PC-9 (cell line): Measurements from ENCODE around the gene GET3. TPM values are rescaled to one million over a fixed set of nuclear protein-coding genes. Genes with fewer than 3 reads are reported as not detected.

Experiments
- BruUV-seq: library from RNA; stranded (reverse); fragments of 400-500 nt; replicated peaks from 2 replicates; lab custom pipeline; 2021; lab: Mats Ljungman, UMichigan
- CTCF ChIA-PET: fragments of 300-600 bp; sonication (Branson Sonifier 250); formaldehyde crosslinking; loops from one replicate; lab custom pipeline; 2022; ENCODE audit warnings: antibody characterized with exemption; lab: Charles Lee
- POLR2A ChIA-PET: fragments of 300-600 bp; sonication (Branson Sonifier 250); formaldehyde crosslinking; loops from one replicate; lab custom pipeline; 2022; ENCODE audit warnings: antibody characterized with exemption; ENCODE audit not compliant: unreplicated experiment; lab: Charles Lee
- DNase-seq, 2 experiments: peaks; one replicate each; pipeline versions ENCODE4 v3.0.0 to v3.0.0-alpha.2; 2015 to 2022; ENCODE audit warnings: mixed read lengths in 1 of 2
- H2AFZ ChIP-seq: fragments of 200-600 bp; sonication (generic); 2 replicates; pipeline ENCODE4 v1.8.1; 2017; ENCODE audit warnings: antibody characterized with exemption
- H3F3A ChIP-seq: fragments of 200-600 bp; sonication (generic); 2 replicates; pipeline ENCODE4 v1.8.1; 2017; ENCODE audit warnings: antibody characterized with exemption, mild to moderate bottlenecking, low read depth; ENCODE audit not compliant: insufficient read depth
- H3K27ac ChIP-seq: fragments of 200-600 bp; sonication (generic); 2 replicates; pipeline ENCODE4 v1.6.1; 2016; ENCODE audit warnings: mixed run types
- H3K27me3 ChIP-seq: fragments of 200-600 bp; sonication (generic); 2 replicates; pipeline ENCODE4 v1.6.1; 2016; ENCODE audit warnings: low read depth, mixed run types; ENCODE audit not compliant: insufficient read depth
- H3K36me3 ChIP-seq: fragments of 200-600 bp; sonication (generic); 2 replicates; pipeline ENCODE4 v1.6.1; 2016; ENCODE audit warnings: low read depth, mixed run types
- H3K4me1 ChIP-seq: fragments of 200-600 bp; sonication (generic); replicated peaks from 2 replicates; pipeline ENCODE4 v1.6.1; 2016; ENCODE audit warnings: mixed run types; ENCODE audit not compliant: insufficient read depth
- H3K4me2 ChIP-seq: fragments of 200-600 bp; sonication (generic); 2 replicates; pipeline ENCODE4 v1.6.1; 2017; ENCODE audit warnings: mixed run types
- H3K4me3 ChIP-seq: fragments of 200-600 bp; sonication (generic); 2 replicates; pipeline ENCODE4 v1.6.1; 2016; ENCODE audit warnings: mixed run types
- H3K79me2 ChIP-seq: fragments of 200-600 bp; sonication (generic); 2 replicates; pipeline ENCODE4 v1.6.1; 2017; ENCODE audit warnings: low read depth, mixed run types
- H3K9me2 ChIP-seq: fragments of 200-600 bp; sonication (generic); 2 replicates; pipeline ENCODE4 v1.8.1; 2017; ENCODE audit warnings: mild to moderate bottlenecking; ENCODE audit not compliant: insufficient read depth
- H3K9me3 ChIP-seq: fragments of 200-600 bp; sonication (generic); 2 replicates; pipeline ENCODE4 v1.8.1; 2016; ENCODE audit warnings: low read depth; ENCODE audit not compliant: insufficient read depth
- H4K20me1 ChIP-seq: fragments of 200-600 bp; sonication (generic); 2 replicates; pipeline ENCODE4 v1.8.1; 2017; ENCODE audit not compliant: insufficient read depth
- EZH2 ChIP-seq: fragments of 200-600 bp; sonication (generic); IDR thresholded peaks from 2 replicates; pipeline ENCODE4 v1.8.0; 2017; ENCODE audit warnings: antibody characterized with exemption, low read depth
- intact Hi-C: fragments of 100-400 bp; cut with micrococcal nuclease; formaldehyde crosslinking; loops from one replicate; pipeline ENCODE4 v1.10.0; 2022; ENCODE audit not compliant: unreplicated experiment
- total RNA-seq: library from RNA; stranded (reverse); gene quantifications from 2 replicates; pipeline ENCODE4 v1.2.3, GENCODE V29; 2021
- TF ChIP-seq, protein P1 (sequence below): fragments of 200-600 bp; sonication (generic); conservative IDR thresholded peaks from 2 replicates; pipeline ENCODE4 v1.6.1; 2017; ENCODE audit warnings: mixed run types, antibody characterized with exemption, mild to moderate bottlenecking, moderate library complexity

GET3 gene
- total RNA-seq, 1 experiment from 2014 or later: 81.9 TPM

DNA sequence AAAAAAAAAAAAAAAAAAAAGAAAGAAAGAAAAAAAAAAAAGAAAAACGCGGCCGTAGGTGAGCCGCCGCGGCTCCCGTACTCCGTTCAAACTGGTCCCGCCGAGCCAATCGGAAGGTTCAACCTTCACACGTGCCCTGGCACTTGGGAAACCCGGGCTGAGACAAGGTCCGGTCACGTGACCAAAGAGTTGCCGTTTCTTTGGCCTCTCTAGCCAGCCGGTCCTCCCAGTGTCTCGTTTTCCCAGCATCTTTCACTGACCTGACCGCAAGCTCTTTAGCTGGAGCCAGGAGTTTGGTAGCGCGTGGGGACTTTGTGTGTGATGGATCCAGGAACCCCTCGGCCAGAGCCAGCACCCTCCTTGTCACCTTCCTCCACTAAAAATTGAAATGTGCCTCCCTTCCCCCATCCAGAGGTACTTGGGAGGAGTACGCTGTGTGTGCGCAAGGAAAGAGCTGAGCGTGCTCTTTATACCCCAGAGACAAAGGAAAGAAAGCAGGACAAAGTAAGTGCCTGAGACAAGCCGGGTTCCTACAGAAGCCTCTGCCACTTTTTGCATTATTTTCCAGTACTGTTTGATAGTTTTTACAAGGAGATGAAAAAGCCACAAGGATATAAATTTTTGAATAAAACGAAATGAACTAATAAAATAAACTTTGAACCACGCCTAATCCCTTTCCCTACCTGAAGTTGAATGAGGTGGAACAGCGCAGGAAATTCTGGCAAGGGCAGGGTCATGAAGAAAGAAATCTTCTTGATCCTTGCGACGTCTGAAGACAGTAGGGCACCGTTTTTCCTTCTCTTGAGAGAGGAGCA lies 14.5 kb upstream of the GET3 start:
- Histone ChIP-seq H2AFZ (peak overlapping the region; percentile 89), H3K36me3 (peaks cover 24% of the 10 kb centered on the region), H3K27me3 (no peaks in the 10 kb centered on the region), H3K79me2 (peaks cover 60% of the 10 kb centered on the region), H3K4me3 (peak overlapping the region; percentile 76), H3K9me3 (no peaks in the 10 kb centered on the region), H3F3A (peaks cover 63% of the 10 kb centered on the region), H3K4me2 (peak overlapping the region; percentile 87), H3K27ac (peak overlapping the region; percentile 55), H3K9me2 (no peaks in the 10 kb centered on the region), H3K4me1 (peaks cover 14% of the 10 kb centered on the region; the same call in 1 of the 2 replicates), H4K20me1 (peaks cover 18% of the 10 kb centered on the region; the same call in 1 of the 2 replicates)
- ChIA-PET POLR2A (interaction anchor here (0.5 to 0.6 kb wide), 5 partner anchors 14 to 71 kb away, joined by 3 to 8 read pairs (median 3); partner anchors contain the start of gene GET3), CTCF (interaction anchor here (0.6 to 1.0 kb wide), 4 partner anchors 35 to 1859 kb away, joined by 3 to 4 read pairs (median 4); no protein-coding TSS in a partner anchor)
- TSS peak; percentile 97 for BruUV-seq
- peak; percentile 92 to 98 for DNase-seq
- TF ChIP-seq, protein P1, sequence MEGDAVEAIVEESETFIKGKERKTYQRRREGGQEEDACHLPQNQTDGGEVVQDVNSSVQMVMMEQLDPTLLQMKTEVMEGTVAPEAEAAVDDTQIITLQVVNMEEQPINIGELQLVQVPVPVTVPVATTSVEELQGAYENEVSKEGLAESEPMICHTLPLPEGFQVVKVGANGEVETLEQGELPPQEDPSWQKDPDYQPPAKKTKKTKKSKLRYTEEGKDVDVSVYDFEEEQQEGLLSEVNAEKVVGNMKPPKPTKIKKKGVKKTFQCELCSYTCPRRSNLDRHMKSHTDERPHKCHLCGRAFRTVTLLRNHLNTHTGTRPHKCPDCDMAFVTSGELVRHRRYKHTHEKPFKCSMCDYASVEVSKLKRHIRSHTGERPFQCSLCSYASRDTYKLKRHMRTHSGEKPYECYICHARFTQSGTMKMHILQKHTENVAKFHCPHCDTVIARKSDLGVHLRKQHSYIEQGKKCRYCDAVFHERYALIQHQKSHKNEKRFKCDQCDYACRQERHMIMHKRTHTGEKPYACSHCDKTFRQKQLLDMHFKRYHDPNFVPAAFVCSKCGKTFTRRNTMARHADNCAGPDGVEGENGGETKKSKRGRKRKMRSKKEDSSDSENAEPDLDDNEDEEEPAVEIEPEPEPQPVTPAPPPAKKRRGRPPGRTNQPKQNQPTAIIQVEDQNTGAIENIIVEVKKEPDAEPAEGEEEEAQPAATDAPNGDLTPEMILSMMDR: 0 out of 2 replicates have a peak, but pooled peaks have one; percentile 17
- no peak for TF ChIP-seq EZH2
- intact Hi-C loops: loop anchor here (1.0 kb wide), 1 partner anchor 12 kb away; the partner anchor contains the start of gene TRIR

DNA sequence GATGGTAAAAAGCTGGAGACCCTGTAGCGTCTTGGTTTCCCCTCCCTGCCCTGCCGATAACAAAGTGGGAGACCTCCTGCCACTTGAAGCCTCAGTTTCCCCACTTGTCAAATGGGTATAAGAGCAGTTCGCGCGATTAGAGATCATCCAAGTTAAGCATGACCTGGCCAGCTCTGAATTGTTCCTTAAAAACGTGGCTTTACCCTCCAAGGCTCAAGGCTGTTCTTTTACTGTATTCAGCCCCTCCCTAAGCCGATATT lies 14.0 kb upstream of the GET3 start:
- ChIA-PET CTCF (interaction anchor here (0.6 to 1.0 kb wide), 3 partner anchors 34 to 51 kb away, joined by 3 to 4 read pairs (median 3); no protein-coding TSS in a partner anchor), POLR2A (interaction anchor here (0.5 to 0.6 kb wide), 4 partner anchors 14 to 70 kb away, joined by 3 to 8 read pairs (median 3); partner anchors contain the start of gene GET3)
- intact Hi-C loops: loop anchor here (1.0 kb wide), 1 partner anchor 11 kb away; the partner anchor contains the start of gene TRIR

More for the DNA sequence above, 14.0 kb upstream of the GET3 start:
- no peaks in the 10 kb centered on the region for H3K9me2 ChIP-seq
- H2AFZ ChIP-seq: peak overlapping the region; percentile 89
- peak overlapping the region; percentile 55 for H3K27ac ChIP-seq
- DNase-seq: no peak
- peak overlapping the region; percentile 76 for H3K4me3 ChIP-seq
- no peak for TF ChIP-seq EZH2
- TF ChIP-seq, protein P1: no peak
- peaks cover 14% of the 10 kb centered on the region; the same call in 1 of the 2 replicates for H3K4me1 ChIP-seq
- H3K4me2 ChIP-seq: peak overlapping the region; percentile 87
- H3K36me3 ChIP-seq: peaks cover 18% of the 10 kb centered on the region
- H4K20me1 ChIP-seq: peaks cover 13% of the 10 kb centered on the region; the same call in 1 of the 2 replicates
- no peaks in the 10 kb centered on the region for H3K27me3 ChIP-seq
- peaks cover 63% of the 10 kb centered on the region for H3F3A ChIP-seq
- H3K9me3 ChIP-seq: no peaks in the 10 kb centered on the region
- BruUV-seq: no TSS peak
- H3K79me2 ChIP-seq: peaks cover 55% of the 10 kb centered on the region
